Measurements from ENCODE around the gene TRIM17. TPM values are rescaled to one million over a fixed set of nuclear protein-coding genes. Genes with fewer than 3 reads are reported as not detected.

The TRIM17 gene
- total and polyA plus RNA-seq, 2 experiments from 2014 or later, result 0.86 to 1.1 TPM

DNA sequence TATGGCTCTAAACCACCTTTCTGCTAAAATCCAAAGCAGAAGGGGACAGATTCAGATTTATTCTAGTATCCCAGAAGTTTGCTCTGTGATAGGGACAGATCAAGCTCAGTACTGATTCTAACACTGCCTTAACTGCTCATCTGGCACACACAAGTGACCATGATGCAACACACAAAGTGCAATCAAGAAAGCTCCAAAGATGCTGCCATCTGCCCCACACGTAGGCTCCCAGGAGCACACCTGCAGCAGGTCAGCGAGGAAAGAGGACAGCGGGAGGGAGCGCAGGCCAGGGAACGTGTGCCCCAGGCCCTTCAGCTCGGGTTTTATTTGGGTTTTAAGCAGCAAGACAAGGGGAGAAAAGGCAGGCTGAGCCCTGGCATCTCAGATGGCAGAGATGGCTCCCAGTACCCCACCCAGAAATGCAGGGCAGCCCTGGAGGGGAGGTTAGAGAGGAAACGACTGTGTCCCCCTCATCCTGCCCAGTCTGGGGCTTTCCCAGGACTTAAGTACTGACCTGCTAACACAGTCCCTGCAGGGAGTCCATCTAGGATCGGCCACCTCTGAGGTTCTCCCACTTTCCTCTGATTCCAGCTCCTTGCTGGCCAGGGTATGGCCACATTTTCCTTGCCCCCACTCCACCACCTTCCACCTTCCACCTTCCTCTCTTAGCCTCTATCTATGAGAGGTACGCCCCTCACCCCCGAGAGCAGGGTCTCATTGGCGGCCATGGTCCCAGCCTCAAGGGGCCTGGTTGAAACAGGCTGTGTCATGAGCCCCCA lies 11.3 kb downstream of the TRIM17 start:
- Histone ChIP-seq H3K79me2 (replicated peaks; ENCODE audit: insufficient read depth) (peaks cover 43% of the 10 kb centered on the region), H3K9me2 (ENCODE audit: insufficient read depth) (no peaks in the 10 kb centered on the region), H4K20me1 (replicated peaks; ENCODE audit: insufficient read depth) (peaks cover 23% of the 10 kb centered on the region), H3K4me1 (ENCODE audit: insufficient read depth) (peaks cover 15% of the 10 kb centered on the region), H2AFZ (no peak overlapping the region), H3K27ac (ENCODE audit: low read depth) (no peak overlapping the region), H3K4me3 (peak overlapping the region; percentile 95), H3K36me3 (ENCODE audit: insufficient read depth) (no peaks in the 10 kb centered on the region), H3K4me2 (peak overlapping the region; percentile 87), H3F3A (replicated peaks; ENCODE audit: low read depth) (0 out of 2 replicates have a peak, but pooled peaks cover 4% of the 10 kb centered on the region), H3K27me3 (ENCODE audit: insufficient read depth) (peaks cover 5% of the 10 kb centered on the region; the same call in 1 of the 2 replicates)
- peak overlapping the region; percentile 98 for H3K4me3 Mint-ChIP-seq
- DNase-seq (ENCODE audit: low spot score), result no peak
- TF ChIP-seq JUNB (IDR thresholded peaks at IDR 0.05; ENCODE audit: unreplicated experiment), result no peak
- TF ChIP-seq CREB1 (CRISPR knock-in tag; IDR thresholded peaks at IDR 0.05; ENCODE audit: low read depth), result no peak
- TF ChIP-seq, protein P1, sequence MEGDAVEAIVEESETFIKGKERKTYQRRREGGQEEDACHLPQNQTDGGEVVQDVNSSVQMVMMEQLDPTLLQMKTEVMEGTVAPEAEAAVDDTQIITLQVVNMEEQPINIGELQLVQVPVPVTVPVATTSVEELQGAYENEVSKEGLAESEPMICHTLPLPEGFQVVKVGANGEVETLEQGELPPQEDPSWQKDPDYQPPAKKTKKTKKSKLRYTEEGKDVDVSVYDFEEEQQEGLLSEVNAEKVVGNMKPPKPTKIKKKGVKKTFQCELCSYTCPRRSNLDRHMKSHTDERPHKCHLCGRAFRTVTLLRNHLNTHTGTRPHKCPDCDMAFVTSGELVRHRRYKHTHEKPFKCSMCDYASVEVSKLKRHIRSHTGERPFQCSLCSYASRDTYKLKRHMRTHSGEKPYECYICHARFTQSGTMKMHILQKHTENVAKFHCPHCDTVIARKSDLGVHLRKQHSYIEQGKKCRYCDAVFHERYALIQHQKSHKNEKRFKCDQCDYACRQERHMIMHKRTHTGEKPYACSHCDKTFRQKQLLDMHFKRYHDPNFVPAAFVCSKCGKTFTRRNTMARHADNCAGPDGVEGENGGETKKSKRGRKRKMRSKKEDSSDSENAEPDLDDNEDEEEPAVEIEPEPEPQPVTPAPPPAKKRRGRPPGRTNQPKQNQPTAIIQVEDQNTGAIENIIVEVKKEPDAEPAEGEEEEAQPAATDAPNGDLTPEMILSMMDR (conservative IDR thresholded peaks at IDR 0.05; ENCODE audit: low read depth in 2 of 2), result no peak
- no peak for TF ChIP-seq ZNF114 (CRISPR knock-in tag; IDR thresholded peaks at IDR 0.05)
- TF ChIP-seq, protein P2, sequence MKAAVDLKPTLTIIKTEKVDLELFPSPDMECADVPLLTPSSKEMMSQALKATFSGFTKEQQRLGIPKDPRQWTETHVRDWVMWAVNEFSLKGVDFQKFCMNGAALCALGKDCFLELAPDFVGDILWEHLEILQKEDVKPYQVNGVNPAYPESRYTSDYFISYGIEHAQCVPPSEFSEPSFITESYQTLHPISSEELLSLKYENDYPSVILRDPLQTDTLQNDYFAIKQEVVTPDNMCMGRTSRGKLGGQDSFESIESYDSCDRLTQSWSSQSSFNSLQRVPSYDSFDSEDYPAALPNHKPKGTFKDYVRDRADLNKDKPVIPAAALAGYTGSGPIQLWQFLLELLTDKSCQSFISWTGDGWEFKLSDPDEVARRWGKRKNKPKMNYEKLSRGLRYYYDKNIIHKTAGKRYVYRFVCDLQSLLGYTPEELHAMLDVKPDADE (IDR thresholded peaks at IDR 0.05), result no peak
- peaks cover 27% of the 10 kb centered on the region for H3K4me1 Mint-ChIP-seq
- ATAC-seq, result no peak
- H3K9me3 Mint-ChIP-seq, result no peaks in the 10 kb centered on the region
- peak overlapping the region; percentile 98 for H3K27ac Mint-ChIP-seq
- peaks cover 11% of the 10 kb centered on the region for H3K27me3 Mint-ChIP-seq (ENCODE audit: insufficient read depth, low read depth, poor library complexity)
- peaks cover 36% of the 10 kb centered on the region for H3K36me3 Mint-ChIP-seq (ENCODE audit: low read depth)

GRCh38 chr1:228404107-228404720 lies 12.4 kb downstream of the TRIM17 start:
- no peak for ATAC-seq
- Histone ChIP-seq H3K4me1 (ENCODE audit: insufficient read depth) (peaks cover 15% of the 10 kb centered on the region), H3K4me2 (peak overlapping the region; percentile 87), H3K79me2 (replicated peaks; ENCODE audit: insufficient read depth) (peaks cover 43% of the 10 kb centered on the region), H2AFZ (no peak overlapping the region), H3K9me2 (ENCODE audit: insufficient read depth) (no peaks in the 10 kb centered on the region), H3K27me3 (ENCODE audit: insufficient read depth) (peaks cover 5% of the 10 kb centered on the region; the same call in 1 of the 2 replicates), H3K4me3 (peak overlapping the region; percentile 95), H3K27ac (ENCODE audit: low read depth) (no peak overlapping the region), H3K36me3 (ENCODE audit: insufficient read depth) (no peaks in the 10 kb centered on the region), H3F3A (replicated peaks; ENCODE audit: low read depth) (0 out of 2 replicates have a peak, but pooled peaks cover 4% of the 10 kb centered on the region), H4K20me1 (replicated peaks; ENCODE audit: insufficient read depth) (peaks cover 23% of the 10 kb centered on the region)
- H3K4me1 Mint-ChIP-seq, result peaks cover 25% of the 10 kb centered on the region
- peak overlapping the region; percentile 98 for H3K4me3 Mint-ChIP-seq
- no peak for DNase-seq (ENCODE audit: low spot score)
- peaks cover 14% of the 10 kb centered on the region for H3K27me3 Mint-ChIP-seq (ENCODE audit: insufficient read depth, low read depth, poor library complexity)
- no peak for TF ChIP-seq CREB1 (CRISPR knock-in tag; IDR thresholded peaks at IDR 0.05; ENCODE audit: low read depth)
- TF ChIP-seq, protein P1 (conservative IDR thresholded peaks at IDR 0.05; ENCODE audit: low read depth in 2 of 2), result no peak
- TF ChIP-seq, protein P2 (IDR thresholded peaks at IDR 0.05), result no peak
- TF ChIP-seq, protein P3, sequence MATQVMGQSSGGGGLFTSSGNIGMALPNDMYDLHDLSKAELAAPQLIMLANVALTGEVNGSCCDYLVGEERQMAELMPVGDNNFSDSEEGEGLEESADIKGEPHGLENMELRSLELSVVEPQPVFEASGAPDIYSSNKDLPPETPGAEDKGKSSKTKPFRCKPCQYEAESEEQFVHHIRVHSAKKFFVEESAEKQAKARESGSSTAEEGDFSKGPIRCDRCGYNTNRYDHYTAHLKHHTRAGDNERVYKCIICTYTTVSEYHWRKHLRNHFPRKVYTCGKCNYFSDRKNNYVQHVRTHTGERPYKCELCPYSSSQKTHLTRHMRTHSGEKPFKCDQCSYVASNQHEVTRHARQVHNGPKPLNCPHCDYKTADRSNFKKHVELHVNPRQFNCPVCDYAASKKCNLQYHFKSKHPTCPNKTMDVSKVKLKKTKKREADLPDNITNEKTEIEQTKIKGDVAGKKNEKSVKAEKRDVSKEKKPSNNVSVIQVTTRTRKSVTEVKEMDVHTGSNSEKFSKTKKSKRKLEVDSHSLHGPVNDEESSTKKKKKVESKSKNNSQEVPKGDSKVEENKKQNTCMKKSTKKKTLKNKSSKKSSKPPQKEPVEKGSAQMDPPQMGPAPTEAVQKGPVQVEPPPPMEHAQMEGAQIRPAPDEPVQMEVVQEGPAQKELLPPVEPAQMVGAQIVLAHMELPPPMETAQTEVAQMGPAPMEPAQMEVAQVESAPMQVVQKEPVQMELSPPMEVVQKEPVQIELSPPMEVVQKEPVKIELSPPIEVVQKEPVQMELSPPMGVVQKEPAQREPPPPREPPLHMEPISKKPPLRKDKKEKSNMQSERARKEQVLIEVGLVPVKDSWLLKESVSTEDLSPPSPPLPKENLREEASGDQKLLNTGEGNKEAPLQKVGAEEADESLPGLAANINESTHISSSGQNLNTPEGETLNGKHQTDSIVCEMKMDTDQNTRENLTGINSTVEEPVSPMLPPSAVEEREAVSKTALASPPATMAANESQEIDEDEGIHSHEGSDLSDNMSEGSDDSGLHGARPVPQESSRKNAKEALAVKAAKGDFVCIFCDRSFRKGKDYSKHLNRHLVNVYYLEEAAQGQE (IDR thresholded peaks at IDR 0.05; ENCODE audit: unreplicated experiment), result no peak
- TF ChIP-seq NANOG (IDR thresholded peaks at IDR 0.05; ENCODE audit: borderline replicate concordance), result no peak
- H3K27ac Mint-ChIP-seq, result no peak overlapping the region
- H3K9me3 Mint-ChIP-seq, result no peaks in the 10 kb centered on the region
- H3K36me3 Mint-ChIP-seq (ENCODE audit: low read depth), result peaks cover 44% of the 10 kb centered on the region
